HG02884 (cell line): ENCODE data around the gene BACE2.
A peak's percentile ranks its signal among the peaks of the same experiment; 100 is the strongest.

ENCODE experiments used
- ATAC-seq: cut with Tn5 transposase; IDR thresholded peaks from one replicate; pipeline ENCODE4 v1.9.1; 2021; ENCODE audit warnings: mild to moderate bottlenecking, moderate library complexity; ENCODE audit not compliant: unreplicated experiment

The BACE2 gene

GRCh38 chr21:41211060-41211805, 43.3 kb downstream of the BACE2 start:
- ATAC-seq = no peak

- no peak for ATAC-seq
Observed at GRCh38 chr21:41213021-41213420, 45.1 kb downstream of the BACE2 start.

- no peak for ATAC-seq
Observed at GRCh38 chr21:41215856-41216408, 48.0 kb downstream of the BACE2 start.

DNA sequence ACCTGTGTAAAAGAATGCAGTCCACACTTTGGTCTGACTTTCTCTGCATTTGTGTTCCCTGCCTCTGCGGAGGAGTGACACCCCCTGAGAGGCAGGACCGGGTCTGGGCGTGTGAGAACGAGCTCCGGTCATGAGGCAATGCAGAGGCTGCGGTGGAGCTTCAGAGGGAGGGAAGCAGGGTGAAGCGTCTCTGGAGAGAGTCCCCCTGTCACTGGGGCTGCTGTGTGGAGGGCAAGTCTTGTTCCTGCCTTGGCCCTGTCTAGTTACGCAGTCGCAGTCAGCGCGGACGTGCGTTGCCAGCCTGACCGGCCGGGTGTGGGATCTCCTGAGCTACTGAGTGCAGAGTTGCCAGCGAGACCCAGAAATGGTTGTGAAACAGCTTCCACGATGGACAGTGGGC, 48.5 kb downstream of the BACE2 start:
- no peak for ATAC-seq

DNA sequence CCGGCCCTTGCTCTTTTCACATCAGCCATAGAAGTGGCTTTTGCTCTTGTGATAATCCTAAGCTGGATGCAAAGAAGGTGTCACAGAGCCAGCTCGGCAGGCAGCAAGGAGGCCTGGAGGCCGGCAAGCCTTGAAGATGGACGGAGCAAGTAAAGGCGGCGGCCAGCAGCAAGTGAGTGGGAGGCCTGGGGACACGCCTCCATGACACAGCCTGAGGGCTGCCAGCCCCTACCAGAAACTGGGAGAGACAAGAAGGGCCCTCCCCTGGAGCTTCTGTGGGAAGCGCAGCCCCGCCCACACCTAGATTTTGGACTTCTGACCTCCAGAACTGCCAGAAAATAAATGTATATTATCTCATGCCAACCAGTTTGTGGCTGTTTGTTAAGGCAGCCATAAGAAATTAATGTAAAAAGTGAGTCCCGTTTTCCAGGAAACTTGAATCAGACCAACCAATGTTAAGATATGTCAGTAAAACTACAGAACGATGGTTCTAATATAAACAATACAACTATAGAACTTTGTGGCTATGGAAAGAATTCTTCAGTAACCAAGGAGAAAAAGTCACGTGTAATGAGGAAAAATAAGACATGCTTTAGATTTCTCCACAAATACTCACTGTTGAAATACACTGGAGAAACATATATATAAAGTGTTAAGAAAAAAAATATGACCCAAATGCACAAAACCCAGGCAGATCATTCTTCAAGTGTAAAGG, 49.9 kb downstream of the BACE2 start:
- no peak for ATAC-seq

- no peak for ATAC-seq
Observed at GRCh38 chr21:41219498-41220207, 51.7 kb downstream of the BACE2 start.

DNA sequence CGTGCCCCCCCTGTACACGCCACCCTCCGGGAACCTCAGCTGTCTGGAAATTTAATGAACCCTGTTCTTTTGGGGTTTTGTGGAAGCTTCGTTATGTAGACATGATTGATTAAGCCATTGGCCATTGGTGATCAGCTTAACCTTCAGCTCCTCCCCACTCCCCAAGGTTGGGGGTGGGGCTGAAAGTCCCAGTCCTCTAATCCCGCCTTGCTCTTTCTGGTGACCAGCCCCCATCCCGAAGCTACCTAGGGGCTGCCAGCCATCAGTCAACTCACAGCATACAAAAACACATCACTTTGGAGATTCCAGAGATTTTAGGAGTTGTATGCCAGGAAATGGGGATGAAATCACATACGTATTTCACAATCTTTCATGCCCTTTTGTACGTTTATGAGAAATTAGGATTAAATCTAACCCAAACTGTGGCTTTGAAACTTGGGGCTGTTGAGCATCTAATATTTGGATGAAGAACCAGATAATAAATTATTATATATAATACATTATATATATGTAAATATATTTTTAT, 52.3 kb downstream of the BACE2 start:
- no peak for ATAC-seq

GRCh38 chr21:41222247-41223068, 54.5 kb downstream of the BACE2 start:
- ATAC-seq = no peak

DNA sequence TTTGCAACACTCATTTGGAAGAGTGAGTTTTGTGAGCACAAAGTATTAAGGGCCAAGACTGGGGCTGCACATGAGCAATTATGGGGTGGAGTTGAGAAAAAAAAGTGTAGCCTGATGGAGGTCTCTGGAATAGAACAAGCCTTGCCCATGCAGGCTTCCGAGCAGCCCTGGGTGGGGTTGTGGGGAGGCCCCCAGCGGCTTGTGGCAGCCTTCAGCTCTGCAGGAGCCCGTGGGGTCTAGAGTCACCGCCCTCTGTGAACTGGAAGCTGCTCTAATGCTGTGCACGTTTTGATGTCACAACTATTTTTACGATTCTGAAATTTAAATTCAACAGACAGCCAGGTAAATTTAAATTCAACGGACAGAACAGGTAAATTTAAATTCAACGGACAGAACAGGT, 58.9 kb downstream of the BACE2 start:
- ATAC-seq = no peak

- no peak for ATAC-seq
Observed at GRCh38 chr21:41227357-41228005, 59.5 kb downstream of the BACE2 start.

DNA sequence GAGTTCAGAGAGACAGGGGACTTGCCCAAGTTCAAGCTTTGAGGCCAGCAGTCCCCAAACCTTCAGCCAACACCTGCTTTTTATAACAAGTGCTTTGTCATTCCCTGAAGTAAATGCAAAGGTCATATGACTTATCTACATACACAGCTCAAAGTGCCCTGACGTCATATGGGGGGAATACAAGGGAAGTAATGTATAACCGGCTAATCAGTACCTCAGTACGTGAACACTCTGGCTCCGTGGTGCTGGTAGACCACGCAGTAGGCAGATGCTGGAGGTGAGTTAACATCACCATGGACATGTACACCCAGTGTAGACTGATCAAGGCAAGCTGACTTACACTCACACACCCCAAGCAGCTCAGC, 60.0 kb downstream of the BACE2 start:
- ATAC-seq = no peak

DNA sequence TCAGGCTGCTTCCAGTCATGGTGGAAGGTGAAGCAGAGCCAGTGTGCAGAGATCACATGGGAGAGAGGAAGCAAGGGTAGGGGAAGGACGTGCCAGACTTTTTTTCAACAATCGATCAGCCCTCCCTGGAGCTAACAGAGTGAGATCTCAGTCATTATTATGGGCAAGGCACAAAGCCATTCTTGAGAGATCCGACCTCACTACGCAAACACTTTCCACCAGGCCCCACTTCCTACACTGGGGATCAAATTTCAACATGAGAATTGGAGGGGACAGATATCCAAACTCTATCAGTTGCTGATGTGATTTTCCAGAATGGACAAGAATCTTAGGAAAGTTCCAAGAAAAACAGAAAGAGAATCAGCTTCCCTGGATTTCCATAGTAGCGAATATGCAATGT, 60.5 kb downstream of the BACE2 start:
- no peak for ATAC-seq

DNA sequence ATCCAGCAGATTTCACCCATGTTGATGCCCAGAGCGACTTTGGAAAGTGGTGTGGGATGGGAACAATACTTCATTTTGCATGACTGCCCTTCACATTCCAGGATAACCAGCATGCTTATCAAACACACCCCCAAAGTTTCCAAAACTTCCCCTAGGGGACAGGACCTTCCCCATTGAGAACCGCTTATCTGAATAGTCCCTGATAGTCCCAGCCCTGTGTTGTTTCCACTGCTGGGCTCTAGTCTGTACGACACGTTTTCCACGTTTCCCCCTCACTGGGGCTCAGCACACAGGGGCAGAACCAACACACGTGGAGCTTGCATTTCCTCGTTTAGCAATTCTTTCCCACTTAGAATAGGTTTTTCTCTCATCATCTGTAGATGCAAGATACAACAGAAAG, 61.0 kb downstream of the BACE2 start:
- no peak for ATAC-seq

DNA sequence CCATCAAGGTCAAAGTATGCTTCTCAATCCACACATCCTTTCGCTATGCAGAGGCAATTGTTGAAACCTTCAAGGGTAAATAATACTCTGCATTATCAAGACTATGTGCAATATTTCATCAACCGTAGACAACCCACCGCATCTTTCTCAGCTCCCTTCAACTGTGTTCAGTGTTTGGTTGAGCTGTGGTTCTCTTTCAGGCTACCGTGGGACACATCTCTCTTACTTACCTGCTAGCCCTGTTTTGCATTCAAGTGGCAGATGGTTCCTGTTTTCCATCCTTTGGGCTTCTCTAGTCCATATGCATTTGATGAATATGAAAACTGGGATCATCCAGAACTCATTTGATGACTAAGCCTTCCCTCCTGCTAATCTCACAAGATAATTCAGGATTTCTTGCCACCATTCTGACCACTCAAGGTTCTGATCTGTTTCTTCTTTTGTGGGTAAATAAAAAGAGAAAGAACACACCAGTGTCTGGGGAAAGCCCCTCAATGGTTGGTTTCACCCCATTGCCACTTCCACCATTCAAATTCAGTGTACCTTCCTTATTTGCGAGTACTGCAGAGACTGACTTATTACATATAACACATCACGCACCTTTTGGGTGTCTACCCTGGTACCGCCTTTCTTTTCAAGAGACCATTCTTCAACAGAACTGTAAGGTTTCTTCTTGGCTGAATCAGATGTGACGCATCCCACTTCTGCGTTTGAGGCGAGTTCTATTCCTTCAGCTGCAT, 61.7 kb downstream of the BACE2 start:
- ATAC-seq = peak; percentile 52

DNA sequence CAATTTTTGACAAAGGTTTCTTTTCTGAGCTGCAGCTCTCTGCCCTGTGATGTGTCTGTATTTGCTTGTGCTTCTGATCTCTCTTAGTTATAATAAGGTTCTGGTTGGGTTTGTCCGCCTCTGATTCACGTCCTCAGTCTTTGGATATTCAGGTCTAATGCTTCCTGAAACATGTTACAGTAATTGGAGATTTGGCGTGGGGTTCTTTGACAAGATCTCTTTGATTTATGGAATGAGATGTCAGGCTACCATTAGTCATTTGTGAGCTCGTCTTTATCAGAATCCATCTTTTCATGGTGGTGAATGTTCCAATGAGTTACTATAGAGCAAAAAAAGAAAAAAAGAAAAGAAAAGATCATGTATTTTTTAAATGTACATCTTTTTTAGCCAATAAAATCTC, 62.5 kb downstream of the BACE2 start:
- ATAC-seq = no peak

DNA sequence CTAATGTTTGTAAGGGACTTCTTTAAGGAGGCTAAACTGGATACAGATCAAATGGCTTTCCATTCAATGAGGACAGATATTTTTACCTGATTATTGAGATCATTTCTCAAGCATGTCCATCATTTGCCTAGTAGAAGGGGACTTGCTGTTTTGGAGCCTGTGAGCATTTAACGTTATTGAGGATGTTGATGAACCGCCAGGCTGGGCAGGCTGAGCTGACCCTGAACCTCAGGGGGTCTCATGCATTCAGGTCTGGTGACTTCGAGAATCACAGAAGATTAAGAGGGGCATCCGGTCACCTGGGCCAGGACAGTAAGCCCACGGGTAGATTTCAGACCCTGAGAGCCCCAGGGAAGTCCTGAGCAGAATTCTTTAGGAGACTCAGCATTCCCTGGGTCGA, 63.1 kb downstream of the BACE2 start:
- ATAC-seq = no peak

DNA sequence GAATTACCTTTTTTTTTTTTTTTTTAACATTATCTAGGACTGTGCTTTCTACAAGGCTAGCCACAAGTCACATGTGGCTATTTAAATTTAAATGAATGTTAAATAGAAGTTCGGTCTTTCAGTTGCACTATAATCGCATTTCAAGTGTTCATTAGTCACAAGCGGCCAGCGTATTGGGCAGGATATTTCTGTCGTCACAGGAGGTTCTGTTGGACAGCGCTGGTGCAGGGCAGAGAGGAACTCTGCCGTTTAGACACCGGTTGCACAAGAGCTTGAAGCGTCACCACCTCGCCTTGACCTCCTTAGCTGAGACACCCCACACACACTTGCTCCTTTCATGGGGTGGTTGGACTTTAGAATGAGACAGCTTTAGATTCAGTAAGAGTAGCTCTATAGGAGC, 64.1 kb downstream of the BACE2 start:
- ATAC-seq = no peak

GRCh38 chr21:41233916-41234315, 66.0 kb downstream of the BACE2 start:
- no peak for ATAC-seq

DNA sequence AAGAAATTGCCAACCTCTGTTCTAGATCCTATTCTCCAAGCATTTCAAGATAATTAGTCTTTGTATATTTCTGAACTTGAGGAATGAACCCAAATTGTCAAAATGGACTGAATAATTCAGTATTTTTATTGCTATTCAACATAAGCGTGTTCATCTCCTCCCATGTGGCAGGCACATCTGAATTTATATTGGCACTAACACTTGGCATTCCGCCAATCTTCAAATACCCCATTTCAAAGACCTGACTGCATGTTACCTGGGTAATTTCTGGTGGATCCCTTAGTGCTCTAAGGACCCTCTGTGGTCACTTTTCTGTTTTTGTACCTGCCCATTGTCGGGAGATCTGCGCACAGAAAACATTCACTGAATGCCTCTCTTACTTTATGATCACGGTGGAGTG, 66.6 kb downstream of the BACE2 start:
- no peak for ATAC-seq
